Stomach (tissue), 4 donors: ENCODE measurements around the gene WIPF2.

Source experiments
- EP300 ChIP-seq: sonication (generic); formaldehyde crosslinking; IDR thresholded peaks from one replicate; pipeline ENCODE4 v1.6.1; 2017; ENCODE audit warnings: antibody characterized with exemption
- POLR2A ChIP-seq, 4 donors: fragments of 450-650 bp; IDR thresholded peaks; one replicate each; pipeline ENCODE4 v1.6.1; 2016; ENCODE audit warnings: antibody characterized with exemption in 4 of 4, control low read depth in 2 of 4, mild to moderate bottlenecking in 1 of 4, moderate library complexity in 1 of 4

GRCh38 chr17:40242774-40243173, 23.7 kb downstream of the WIPF2 start:
- TF ChIP-seq POLR2A (IDR thresholded peaks at IDR 0.05) = no peak
- TF ChIP-seq EP300 = no peak
